Stimulated activated CD4-positive, alpha-beta T cell treated with anti-CD3 and anti-CD28 coated beads, TNF-alpha, amount 100 ng/mL, for 48 hours (primary cell): ENCODE data around the gene CLEC4F.

Experiments used
- DNase-seq, 3 donors: peaks; one replicate each; pipeline ENCODE4 v3.0.0-alpha.2; 2020; ENCODE audit warnings: low read depth in 3 of 3

Gene CLEC4F

DNA sequence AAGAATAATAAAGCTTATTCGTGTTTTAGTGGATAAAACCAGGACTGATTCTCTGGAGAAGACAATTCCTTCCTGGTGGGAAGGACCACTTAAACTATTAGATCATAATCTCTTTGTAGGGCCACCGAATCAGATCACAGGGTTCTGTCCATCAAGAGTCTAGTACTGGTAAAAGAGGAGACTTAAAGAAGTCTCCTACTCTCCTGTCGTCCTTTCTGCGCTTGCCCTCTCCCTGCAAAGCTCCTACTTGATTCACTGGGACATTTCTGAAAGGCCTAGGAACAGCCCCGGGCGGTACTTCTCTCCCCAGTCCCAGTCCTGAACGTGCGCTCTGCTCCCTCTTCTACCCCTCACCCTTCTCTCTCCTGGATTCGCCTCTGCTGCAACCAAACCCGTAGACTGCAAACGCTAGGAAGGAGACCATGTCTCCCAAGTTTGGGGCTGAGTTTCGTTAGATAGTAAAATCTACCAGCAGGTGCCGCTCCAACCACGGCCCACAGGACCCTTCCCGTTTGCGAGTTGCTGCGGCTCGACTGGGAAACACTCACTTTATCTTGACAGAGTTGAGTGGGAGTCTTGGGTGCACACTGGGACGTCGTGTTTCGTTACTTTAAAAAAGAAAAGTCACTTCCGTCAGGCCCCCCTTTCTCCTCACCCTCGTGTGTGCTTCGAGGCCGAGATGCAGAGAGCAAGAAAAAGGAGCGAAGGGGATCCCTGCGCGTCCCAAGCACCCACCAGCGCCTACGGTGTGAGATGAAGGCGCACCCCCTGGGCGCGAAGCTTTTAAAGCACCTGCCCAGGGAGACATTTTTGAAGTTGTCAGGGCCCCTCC lies 30.9 kb downstream of the CLEC4F start:
- DNase-seq: peak; percentile 52 to 67 (median 63)

DNA sequence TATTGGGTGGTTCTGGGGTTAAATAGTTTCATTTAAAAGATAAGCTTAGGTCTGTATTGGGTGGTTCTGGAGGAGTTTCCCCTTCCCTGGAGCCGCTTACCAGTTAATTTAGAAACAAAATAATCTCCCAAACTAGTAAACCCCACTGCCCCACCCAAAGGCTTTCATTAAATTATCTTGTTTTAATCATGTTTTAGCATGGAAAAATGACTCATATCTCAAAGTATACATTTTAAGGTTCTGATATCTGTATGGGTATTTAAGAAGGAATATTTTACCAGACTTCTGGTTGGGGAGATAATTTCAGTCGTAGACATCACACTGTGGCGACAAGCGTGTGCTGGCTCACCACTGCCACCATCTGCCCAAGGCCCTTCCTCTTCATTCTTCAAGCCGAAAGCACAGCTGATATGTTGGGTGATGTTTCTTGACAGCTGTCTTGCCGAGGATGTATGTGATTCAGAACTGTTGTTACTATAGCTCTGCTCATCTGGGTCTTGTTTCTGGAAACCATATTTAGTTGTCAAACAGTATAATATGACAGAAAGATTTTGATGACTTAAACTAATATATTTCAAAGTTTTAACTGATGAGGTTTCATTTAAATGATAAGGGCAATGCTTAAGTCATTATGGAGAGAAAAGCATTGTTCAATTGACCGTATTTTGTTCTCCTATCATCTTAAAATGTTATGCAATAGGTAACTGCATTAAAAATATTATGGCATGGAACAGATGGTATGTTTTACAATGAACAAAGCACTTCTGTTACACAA lies 35.1 kb downstream of the CLEC4F start:
- DNase-seq: peak in 2 of 3 donors; percentile 25 to 35

DNA sequence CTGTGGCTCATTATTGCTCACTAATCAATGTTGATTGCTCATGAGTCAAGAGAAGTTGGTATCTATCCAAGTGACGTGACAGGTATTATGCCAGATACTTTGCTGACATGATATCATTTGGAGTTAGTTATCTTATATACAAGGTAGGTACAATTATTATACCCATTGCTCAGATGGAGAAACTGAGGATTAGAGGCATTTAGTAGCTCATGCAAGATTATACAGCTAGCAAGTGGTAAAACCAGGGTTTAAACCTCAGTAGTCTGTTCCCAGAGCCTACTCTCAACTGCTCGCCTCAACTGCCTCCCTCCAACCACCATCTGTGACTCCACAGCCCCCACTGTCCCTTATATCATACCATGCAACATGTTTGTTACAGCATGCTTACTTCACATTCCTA lies 36.1 kb downstream of the CLEC4F start:
- no peak for DNase-seq

DNA sequence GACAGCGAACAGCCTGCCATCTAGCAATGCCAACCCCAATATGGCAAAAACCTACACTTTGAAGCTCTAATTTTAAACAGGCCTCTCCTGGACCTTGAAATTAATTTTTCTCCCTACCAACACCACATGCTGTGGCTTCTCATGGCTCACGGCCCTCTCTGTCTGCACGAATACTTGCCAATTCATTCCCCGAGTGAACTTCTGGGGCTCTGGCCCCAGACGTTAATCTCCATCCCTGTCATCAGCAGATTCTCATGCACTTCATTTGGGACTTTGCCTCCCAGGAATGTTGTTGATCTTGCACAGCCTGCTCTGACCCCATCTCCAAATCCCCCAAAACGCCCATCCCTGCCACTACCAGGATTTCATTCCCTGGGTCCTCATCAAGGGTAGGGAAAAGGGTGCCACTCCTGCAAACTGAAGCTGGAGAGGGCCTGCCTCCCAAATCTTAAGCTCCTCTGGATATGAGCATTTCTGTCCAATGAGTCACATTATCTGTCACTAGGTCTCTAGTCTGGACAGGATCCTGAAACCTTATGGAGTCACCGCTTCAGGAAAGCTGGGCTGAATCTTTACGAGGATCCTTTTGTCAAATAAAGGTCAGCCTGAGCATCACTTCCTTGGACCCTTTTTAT lies 40.4 kb downstream of the CLEC4F start:
- no peak for DNase-seq

DNA sequence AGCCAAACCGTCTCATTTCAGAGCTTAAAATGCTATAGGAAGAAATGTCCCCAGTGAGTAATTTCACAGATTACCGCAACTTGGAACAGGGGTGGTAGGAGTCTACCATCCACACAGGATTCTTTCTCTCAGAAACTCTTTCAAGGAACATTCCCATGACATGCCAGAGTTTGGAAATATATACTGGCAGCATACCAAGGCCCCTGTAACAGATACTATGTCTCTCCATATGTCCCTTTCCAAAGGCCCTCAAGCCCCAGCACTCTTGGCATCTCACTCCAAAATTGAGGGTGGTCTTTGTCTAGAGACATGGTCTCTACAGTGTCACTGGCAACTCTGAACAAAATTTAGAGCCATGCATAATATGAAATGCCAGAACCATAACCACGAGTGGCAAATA lies 40.9 kb downstream of the CLEC4F start:
- DNase-seq: no peak

DNA sequence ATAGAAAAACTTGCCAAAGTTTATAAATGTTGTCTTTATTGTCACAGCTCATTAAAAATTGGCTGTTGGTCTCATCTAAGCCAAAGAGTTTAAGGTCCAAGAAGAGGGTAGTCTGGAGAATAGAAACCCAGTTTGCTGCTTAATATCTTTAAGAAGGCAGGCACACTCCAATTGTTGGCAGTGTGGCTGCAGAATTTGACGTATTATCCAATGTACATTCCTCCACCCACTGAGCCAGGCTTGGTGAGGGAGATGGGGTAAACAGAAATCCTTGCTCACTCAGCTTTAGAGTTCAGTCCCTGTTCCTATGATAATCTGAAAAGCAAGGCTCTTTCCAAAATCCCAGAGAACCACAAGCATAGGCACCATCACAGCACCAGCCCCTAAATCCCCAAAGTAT lies 41.7 kb downstream of the CLEC4F start:
- DNase-seq: no peak

DNA sequence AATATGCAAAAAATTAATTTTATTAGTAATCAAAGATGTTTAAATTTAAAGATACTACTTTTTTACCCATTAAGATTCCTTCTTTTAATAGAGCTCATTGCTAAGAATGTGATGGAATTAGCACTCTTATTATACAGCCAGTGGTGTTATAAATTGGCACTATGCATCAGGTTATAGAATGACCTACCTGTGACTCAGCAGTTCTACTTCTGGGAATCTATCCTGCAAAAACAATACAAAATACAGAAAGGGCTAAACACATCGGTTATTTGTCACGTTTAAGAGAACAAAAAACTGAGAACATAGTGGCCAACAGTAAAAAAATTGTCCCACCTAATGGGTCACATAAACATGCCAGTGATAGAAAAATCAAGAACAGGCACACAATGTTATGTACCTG lies 42.9 kb downstream of the CLEC4F start:
- DNase-seq: no peak

DNA sequence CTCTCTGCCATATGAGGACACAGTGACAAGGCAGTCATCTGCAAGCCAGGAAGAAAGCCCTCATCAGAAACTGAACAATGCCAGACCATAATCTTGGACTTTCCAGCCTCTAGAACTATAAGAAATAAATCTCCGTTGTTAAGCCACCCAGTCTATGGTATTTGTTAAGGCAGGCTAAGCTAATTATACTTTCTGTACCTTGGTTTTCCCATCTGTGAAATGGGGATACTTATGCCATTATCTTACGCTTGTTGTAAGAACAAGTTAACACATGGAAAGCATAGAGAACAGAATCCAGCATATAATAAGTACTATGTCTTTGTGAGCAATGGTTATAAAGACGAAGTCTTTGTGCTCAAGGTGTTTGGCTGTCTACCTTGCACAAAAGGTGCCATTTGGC lies 44.1 kb downstream of the CLEC4F start:
- no peak for DNase-seq

DNA sequence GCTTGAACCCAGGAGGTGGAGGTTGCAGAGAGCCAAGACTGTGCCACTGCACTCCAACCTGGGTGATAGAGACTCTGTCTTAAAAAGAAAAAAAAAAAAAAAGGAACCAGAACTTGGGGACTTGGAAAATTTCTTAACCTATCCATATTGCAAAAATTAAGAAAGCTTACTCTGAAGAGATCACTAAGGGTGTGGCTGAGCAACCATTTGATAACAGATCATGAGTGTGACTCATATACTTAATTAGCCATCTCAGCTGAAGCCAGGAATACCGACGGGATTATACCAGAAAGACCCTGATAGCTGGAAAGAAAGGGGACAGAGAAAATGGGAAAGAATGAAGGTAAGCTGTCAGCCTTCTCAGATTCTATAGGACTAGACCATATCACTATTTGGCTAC lies 45.3 kb downstream of the CLEC4F start:
- DNase-seq: no peak

DNA sequence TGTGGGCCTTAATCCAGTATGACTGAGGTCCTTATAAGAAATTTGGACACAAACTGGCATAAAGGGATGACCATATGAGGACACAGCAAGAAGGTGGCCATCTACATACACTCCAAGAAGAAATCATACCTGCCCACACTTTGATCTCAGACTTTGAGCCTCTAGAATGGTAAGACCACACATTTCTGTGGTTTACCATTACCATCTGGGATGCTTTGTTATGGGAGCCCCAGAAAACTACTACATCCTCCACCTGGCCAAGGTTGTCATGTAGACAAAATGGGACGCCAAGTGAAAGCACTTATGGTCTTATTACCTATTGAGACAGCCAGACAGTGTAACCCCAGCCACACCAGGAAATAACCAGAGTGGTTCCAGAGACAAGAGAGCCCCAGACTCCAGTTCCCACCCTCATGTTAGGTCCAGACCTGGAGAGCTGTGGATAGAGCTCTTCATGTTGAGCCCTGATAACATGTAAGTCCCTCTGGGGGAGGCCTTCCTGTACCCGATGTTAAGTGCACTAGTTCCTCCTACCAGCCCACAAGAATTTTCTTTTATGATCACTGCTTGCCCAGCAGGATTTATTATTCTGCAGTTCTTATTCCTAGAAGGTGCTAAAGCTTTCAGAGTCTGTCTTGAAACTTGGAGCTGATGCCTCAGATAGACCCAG lies 47.8 kb downstream of the CLEC4F start:
- DNase-seq: no peak

DNA sequence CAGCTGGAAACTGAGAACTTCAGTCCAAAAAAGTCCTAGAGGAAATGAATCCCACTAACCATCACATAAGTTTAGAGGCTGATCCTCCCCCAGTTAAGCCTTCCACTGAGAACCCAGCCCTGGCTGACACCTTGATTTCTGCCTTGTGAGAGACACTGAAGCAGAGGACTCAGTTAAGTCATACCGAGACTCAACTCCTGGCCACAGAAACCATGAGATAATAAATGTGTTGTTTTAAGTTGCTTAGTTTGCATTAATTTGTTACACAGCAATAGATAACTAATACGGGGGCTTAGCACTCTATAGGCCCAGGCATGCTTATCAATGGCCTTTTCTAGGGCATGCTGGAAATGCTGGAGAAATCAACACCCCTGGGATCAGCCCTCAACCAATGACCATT lies 49.0 kb downstream of the CLEC4F start:
- DNase-seq: no peak

DNA sequence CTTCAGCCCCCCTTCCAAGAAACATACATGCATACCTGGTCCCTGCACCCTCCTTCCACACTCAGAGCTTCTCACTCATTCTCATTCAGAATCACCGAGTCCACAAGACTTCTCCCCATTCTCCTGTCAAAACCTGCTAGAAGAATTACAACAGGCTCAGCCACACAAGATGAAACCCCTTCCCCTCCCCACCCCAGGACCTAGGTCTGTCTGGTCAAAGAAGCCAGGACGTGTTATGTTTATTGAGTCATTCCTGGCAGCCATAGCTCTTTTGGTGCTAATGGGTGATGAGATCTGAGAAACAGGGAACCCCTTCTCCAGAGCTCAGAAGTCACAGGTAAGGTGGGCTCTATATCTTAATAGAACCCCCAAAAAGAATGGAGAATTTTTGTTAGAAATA lies 50.9 kb downstream of the CLEC4F start:
- DNase-seq: no peak

DNA sequence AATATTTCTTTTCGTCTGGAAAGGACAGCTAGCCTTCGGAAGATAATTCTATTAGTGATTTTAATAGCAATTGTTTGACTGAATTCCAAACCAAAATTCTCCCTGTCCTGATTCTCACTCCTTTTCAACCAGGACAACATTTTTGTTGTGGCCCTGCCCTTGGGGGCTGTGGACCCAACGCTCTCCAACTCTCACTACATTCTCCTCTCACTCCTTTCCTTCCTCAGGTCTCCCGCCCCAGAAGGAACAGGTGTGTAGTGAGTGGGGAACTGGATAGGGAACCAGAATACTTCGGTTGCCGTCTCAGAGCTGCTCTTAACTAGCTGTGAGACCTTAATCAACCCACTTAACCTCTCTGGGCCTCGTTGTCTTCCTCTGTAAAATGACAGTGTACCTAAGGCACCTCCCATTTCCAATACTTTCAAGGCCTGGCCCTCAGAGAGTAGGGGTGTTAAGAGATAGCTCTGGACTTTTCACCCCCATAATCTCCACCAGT lies 51.8 kb downstream of the CLEC4F start:
- DNase-seq: no peak

DNA sequence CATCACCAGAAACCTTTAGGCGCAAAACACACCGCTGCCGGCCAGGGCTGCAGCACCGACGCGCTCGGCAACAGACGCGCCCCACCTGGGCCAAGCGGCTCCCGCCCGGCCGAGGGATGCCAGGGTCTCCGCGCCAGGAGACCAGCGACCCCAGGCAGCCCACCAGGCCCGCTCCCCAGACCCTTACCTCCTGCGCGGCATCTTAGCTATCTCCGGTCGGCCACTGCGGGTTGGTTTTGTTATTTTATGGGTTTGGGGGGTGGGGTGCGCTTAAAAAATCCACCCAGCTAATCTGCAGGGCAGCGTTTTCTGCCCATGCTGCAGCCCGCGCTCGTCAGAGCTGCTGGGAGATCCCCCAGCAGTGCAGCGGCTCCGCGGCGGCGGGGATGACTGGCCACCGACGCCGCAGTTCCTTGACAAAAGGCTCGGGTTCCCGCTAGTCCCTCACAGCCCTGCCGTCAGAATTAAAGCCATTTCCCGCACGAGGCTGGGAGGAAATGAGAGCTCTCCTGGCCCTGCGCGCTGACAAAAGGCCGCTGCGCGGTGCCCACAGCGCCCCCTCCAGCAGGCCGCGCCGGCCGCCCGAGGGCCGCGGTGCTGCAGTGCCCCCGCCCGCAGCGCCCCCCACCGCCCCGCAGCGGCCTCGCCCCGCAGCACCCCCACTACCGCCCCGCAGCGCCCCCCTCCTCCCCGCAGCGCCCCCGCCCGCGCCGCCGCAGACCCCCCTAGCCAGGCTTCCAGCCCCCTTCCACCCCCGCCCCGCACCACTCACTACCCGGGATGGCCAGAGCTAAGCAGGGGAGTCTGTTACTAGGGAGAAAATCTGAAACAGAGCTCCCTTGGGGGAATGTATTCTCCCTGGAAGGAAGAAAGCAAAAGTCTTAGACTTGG lies 52.5 kb downstream of the CLEC4F start, which contains the start of gene ADD2:
Gene ADD2, minus strand, starts transcription at position 502 of the 891 bp plus-strand sequence. CDS start 61,792 bp downstream, outside the sequence.
- peak in 2 of 3 donors; percentile 41 to 50 for DNase-seq

DNA sequence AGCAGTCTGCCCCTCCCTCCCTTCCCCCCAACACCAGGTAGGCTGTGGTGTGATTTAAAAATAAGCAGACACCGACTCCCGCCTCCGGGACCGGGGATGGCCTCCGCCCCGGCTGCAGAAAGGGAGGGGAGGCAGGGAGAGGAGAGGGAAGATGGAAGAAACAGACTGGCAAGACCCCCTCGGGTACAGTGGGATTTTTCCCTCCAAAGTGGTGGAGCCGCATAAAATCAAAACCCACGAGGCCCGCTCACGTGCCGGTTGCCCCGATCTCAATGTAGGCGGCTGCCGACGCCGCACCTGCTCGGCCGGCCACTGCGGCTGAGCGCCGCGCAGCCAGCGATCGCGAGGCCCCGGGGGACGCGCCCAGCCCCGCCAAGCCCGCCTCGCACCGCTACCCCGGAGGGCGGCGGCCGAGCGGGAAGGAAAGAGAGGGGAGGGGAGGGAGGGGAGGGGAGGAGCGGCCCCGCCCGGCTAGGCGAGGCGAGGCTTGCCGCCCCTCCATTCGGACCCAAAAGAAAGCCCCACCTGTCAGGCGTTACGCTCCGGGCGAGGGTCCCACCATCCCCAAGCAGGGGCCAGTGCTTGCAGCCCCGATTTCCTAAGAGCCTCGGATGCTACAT lies 53.2 kb downstream of the CLEC4F start:
- DNase-seq: peak in 1 of 3 donors; percentile 9

DNA sequence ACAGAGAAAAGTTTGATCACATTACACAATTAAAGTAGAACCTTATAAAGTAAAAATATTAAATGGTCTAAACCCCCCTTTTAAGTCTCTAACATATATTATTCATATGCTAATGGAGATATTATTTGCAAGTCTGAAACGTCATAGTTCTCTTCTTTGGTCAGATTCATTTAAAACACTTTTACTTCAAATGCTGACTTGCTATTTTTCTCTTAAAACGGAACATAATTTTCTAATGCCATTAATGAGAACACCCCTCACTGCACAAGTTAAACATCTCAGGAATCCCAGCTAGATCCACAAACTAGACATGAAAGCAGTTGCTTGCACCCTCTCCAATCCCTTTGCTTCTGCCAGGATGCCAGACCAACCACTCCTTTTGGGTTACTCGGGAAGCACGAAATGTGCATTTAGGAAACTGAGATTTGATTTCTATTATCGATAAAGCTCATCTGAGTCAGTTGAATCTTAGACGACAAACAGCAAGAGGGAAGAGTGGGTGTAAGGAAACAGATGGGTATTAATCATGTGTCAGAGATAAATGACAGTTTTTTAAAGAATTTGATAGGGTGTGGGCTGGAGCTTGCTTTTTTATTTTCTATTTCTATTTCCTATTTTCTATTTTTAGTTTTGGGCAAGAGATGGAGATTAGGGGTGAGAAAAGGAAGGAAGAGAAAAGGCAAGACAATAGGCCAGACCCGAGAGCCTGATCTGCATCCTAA lies 53.9 kb downstream of the CLEC4F start:
- DNase-seq: no peak

DNA sequence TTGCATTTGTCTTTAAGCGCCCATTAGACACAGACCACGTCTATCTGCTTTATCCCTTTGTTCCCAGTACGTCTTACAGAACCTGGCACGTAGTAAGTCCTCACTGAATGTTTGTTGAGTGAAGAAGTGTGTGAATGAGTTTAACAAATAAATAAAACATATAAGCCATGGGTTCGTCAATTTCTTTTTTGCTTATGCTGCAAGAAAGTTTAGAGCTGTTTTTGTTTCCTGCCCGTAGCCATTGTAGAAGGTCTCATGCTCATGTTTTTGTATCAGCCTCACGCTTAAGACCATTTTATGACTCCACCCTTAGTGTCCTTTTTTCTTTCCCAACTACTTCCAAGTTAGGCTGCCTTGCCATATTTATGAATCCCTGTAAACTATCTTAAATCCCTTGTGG lies 54.9 kb downstream of the CLEC4F start:
- no peak for DNase-seq

DNA sequence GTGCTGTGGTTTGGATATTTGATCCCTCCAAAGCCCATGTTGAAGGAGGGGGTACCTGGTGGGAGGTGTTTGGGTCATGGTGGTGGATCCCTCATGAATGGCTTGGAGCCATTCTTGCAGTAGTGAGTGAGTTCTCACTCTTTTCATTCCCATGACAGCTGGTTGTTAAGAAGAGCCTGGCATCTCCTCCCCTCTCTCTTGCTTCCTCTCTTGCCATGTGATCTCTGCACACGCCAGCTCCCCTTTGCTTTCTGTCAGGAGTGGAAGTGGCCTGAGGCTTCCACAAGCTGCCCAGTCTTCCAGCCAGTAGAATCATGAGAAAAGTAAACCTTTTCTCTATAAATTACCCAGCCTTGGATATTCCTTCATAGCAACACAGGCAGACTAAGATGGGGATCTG lies 61.0 kb downstream of the CLEC4F start:
- DNase-seq: no peak
